Kidney capillary endothelial cell (primary cell): ENCODE data around the gene KCNK5.

Experiments
- DNase-seq: peaks from one replicate; pipeline ENCODE4 v3.0.0-alpha.2; 2018; ENCODE audit warnings: low spot score

The KCNK5 gene

GRCh38 chr6:39228992-39229767 is at the start of gene KCNK5:
Gene KCNK5 (minus strand): TSS chr6:39229475. CDS start chr6:39229111, 364 bp downstream.
- DNase-seq: no peak

DNA sequence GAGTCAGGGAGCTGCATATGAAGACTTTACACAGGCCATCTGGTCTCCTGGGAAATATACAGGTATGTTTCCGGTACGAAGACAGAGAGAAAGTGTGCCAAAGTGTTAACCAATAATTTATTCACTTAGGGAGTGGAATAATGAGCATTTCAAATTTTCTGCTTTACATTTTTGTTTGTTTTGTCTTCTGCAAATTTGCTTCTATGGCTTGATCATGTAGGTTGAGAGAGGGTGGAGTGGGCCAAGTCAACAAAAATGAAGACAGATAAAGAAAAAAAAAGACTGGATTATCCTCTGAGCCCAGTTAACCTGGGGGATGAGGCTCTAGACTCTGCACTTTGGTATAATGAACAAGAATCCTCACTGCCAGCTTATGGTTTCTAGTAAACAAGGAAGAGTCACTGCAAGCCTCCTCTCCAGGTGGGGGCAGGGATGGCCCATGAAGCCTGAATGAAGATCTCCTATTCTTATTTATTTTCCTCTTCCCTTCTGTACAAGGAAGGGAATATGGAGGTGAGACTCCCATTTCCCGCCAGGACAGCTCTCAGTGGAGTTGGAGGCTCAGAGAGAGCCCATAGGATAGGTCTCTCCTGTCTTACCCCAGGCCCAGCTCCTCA is 47.2 kb upstream of the KCNK5 start:
- no peak for DNase-seq

GRCh38 chr6:39274903-39275302 is 45.6 kb upstream of the KCNK5 start:
- DNase-seq: no peak

GRCh38 chr6:39274471-39274870 is 45.2 kb upstream of the KCNK5 start:
- no peak for DNase-seq

DNA sequence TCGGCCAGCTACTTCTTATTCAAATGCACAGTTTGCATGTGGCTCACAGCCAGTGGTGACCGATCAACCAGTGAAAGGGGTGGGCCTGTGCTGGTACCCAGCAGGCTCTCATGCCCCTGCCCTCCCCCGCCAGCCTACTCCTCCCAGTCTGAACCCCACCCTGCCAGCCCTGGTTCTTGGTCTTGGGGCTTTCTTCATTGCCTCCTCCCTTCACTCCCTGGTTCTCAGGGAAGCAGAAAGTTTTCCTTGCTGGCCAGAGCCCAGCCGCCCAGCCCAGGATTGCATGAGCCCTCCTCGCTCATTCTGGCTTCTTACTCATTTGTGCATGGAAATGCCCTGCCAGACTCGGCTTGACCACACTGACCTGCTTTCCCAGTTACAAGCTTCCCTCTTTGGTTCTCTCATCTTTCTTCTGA is 44.1 kb upstream of the KCNK5 start:
- no peak for DNase-seq

- DNase-seq: no peak
Measured at GRCh38 chr6:39269961-39270360, 40.7 kb upstream of the KCNK5 start.

GRCh38 chr6:39268721-39269120 is 39.4 kb upstream of the KCNK5 start:
- DNase-seq: no peak

- DNase-seq: no peak
Measured at GRCh38 chr6:39268171-39268570, 38.9 kb upstream of the KCNK5 start.

GRCh38 chr6:39266782-39267355 is 37.6 kb upstream of the KCNK5 start:
- DNase-seq: no peak

- no peak for DNase-seq
Measured at GRCh38 chr6:39266375-39266774, 37.1 kb upstream of the KCNK5 start.

- DNase-seq: no peak
Measured at GRCh38 chr6:39263303-39264037, 34.2 kb upstream of the KCNK5 start.

- no peak for DNase-seq
Measured at GRCh38 chr6:39261751-39262150, 32.5 kb upstream of the KCNK5 start.

GRCh38 chr6:39260953-39261352 is 31.7 kb upstream of the KCNK5 start:
- no peak for DNase-seq

DNA sequence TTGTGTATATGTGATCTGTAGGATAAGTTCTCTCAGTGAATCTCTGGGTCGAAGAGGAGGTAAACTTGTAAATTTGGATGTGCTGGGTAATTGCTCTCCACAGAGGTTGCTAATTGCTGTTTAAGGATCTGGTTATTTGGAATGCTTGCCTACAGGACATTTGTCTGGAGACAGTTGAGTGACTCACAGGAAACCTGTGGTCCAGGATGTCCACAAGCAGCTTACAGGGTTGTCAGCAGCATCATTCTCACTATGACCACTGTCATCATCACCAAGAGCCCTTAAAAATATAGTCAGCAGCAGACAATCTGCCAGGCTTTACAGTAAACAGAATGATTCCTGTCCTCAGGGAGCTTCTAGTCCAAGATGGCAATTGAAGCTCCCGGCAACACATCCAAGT is 31.2 kb upstream of the KCNK5 start:
- DNase-seq: no peak

- DNase-seq: no peak
Measured at GRCh38 chr6:39256294-39256940, 27.1 kb upstream of the KCNK5 start.

GRCh38 chr6:39254999-39255535 is 25.8 kb upstream of the KCNK5 start:
- no peak for DNase-seq

DNA sequence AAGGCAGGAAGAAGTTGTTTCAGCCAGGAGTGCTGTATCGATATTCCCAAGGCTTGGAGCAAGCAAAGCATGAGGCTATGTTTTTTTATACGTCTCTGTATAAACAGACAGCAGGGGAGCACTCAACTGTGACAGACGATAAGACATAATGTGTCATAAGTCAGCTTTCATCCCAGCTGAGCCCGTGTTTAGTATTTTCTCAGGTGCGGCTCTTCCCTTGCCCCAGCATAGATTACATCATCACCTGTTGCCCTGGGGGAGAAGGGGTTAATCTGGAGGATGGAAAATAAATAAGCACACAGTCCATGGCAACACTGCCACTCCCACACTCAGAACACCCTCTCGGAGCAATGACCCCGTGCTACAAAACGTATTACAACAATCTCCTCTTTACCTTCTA is 22.1 kb upstream of the KCNK5 start:
- DNase-seq: no peak

DNA sequence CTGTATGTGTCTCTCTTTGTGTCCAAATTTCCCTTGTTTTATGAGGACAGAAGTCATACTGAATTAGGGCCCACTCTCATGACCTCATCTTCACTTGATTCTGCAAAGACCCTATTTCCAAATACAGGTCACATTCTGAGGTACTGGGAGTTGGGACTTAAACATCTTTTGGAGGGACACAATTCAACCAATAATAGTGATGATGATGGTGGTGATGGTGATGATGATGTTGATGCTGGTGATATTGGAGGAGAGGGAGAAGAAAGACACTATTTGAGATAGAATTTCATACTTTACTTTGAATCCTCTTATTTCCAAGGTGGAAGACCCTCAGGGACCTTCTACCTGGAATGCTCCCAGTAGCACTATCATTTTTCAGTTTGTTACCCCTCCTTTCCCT is 21.2 kb upstream of the KCNK5 start:
- no peak for DNase-seq

GRCh38 chr6:39249278-39249677 is 20.0 kb upstream of the KCNK5 start:
- DNase-seq: no peak

DNA sequence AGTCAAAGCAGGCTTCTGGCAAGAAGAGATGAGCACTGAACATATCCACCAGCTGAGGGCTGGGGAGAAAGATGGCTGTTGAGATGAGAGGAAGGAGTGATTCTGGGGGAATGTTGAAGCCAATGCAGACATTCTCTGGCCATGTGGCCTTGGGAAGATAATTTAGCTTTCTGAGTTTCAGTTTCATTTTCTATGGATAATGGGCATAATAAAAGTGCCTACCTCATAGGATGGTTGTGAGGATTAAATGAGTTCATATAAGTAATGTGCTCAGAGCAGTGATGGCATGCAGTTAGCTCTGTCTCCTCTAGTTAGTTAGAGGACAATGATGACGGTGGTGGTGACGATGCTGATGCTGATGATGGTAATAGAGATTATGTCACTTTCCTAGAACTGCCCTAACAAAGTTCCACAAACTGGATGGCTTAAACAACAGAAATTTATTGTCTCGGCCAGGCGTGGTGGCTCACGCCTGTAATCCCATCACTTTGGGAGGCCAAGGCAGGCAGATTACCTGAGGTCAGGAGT is 18.5 kb upstream of the KCNK5 start:
- no peak for DNase-seq

- no peak for DNase-seq
Measured at GRCh38 chr6:39243809-39244208, 14.5 kb upstream of the KCNK5 start.
